HG03575 (cell line): ENCODE results near the gene ATF6B.
"Not testable (repeated sequence)": the region's sequence is repeated elsewhere in the genome, so short reads cannot be mapped to it uniquely, and the experiment has no call there.

Experiments
- ATAC-seq: cut with Tn5 transposase; IDR thresholded peaks from one replicate; pipeline ENCODE4 v1.9.1; 2021; ENCODE audit not compliant: unreplicated experiment, insufficient number of reproducible peaks, low FRiP score; ENCODE audit errors: extremely low read depth

ATF6B gene

DNA sequence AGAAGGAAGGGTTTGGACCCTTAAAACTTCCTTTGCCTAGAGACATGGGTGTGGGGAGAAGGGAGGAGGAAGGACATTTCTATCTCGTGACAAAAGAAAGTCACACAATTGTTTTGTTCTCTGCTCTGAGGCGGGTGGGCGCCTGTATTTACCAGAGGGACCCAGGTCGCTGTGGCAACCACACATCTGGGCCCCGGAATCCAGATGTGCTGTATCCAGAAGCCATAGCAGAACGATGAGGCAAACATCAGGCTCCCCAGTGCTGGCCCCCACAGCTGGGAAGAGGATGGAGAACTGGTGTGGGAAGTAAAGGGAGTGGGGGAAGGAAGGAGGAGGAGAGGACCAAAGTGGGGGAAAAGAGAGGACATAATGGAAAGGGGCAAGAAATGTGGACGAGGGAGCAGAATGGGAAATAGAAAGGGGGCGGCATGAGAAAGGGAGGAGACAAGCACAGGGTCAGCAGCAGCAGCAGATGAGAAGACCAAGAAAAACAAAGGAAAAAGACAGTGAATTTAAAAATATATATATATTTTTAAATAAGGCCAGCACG lies 15.5 kb downstream of the ATF6B start:
- ATAC-seq: no peak

DNA sequence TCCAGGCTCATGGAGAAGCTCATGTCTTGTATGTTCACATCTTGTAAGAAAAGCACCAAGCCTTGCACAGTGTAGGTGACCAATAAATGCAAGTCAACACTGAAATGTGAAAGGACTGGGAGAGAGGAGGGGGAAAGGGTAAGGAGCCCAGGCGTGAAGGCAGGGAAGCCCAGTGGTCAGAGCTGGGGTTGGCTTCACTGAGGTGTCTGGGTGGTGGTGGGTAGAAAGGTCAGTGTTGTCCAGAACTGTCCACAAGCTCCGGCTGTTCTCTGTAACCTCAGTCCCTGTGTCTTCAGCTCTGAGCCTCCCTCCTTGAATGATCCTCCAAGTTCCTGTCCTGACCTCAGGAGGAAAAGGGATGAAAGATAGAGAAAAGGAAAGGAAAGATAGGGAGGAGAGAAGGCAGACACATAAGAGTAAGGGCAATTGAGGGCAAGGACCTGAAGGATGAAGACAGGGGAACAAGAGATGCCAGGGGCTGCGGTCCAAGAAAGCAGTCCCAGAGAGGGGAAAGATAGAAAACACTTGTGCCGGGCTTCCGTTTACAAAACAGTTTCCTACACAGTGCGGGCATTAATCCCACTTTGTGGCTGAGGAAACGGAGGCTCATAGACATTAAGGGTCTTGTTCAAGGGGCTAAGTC lies 16.5 kb downstream of the ATF6B start:
- no peak for ATAC-seq

DNA sequence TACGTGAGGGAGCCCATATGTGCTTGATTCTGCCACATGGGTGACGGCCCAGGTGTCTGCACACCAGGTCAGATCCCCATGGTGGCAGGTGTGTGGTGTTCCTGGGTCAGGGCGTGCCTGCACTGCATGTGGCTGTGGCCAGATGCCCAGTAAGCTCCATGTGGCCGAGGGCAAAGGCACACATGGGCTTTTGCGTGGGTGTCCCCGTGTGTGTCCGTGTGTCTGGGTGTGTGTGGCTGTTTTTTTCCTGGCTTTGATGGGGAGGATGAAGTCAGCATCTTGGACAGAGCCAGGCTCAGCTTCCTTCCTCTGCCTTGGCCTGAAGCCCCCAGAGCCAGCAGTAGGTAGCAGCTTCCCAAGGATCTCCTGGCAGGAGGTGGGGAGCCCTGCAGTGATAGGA lies 17.4 kb downstream of the ATF6B start:
- ATAC-seq: no peak

DNA sequence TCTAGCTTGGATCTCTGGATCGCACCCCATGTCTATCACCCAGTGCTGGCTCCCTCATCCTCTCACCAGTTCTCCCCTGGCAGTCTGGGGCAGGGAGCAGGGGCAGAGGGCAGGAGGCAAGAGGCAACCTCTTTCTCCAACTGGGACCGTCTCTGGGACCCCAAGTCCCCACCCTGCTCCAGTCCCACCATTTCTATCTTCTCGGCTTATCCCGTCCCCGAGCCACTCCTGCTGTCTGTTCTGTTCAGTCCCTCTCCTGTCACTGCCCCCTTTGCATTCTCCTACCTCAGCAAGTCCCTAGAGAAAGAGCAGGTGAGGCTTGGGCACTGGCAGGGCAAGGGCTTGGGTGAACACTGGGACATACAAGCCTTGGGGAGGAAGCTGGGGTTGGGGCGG lies 18.3 kb downstream of the ATF6B start:
- no peak for ATAC-seq

DNA sequence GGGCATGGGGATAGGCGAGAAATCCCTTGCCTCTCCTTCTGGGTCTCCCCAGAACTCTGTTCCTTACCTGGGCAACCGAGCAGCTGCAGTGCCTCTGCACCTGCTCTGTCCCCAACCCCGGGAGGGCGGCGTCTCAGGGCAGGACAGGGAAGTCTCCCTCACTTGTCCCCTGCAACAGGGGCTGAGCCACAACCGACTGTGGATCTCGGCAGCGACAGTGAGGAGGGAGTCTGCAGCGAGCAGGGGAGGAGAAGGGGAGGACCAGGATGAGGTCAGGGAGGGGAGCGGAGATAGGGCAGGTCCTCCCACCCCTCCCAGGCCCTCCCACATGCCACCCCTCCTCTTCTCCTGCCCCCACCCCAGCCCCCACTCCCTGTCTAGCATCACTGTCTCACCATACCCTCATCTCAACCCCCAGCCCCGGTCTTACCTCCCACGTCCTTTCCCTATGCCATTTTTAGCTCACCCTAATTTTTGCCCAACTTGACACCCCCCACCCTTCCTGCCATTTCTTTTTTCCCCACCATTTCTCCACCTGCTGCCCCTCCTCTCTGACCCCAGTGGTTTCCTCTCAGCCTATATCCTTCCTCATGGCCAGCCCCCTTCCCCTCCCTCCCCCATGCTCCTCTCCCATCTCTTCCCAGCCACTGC lies 18.8 kb downstream of the ATF6B start, which contains the start of gene TNXB:
TSS of gene TNXB (minus strand) at position 225 of the 651 bp plus-strand sequence. CDS start 11,140 bp downstream, outside the sequence.
- no peak for ATAC-seq

DNA sequence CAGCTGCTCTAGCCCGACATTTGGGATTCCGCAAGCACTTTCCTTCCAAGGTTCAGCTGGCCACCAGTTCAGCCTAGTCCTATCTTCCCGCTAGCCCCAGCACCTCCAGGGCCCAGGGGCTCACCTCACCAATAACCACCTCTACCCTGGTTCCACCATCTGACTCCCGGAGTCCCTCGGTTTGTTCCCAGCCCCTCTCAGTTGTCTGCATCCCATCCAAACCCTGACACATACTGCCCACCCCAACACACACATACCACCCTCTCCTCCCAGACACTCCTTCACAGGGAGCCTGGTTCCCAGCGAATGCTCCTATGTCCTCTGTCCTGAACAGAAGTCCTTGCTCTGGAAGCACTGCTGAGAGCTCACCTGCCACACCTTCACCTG lies 19.3 kb downstream of the ATF6B start:
- ATAC-seq: no peak

DNA sequence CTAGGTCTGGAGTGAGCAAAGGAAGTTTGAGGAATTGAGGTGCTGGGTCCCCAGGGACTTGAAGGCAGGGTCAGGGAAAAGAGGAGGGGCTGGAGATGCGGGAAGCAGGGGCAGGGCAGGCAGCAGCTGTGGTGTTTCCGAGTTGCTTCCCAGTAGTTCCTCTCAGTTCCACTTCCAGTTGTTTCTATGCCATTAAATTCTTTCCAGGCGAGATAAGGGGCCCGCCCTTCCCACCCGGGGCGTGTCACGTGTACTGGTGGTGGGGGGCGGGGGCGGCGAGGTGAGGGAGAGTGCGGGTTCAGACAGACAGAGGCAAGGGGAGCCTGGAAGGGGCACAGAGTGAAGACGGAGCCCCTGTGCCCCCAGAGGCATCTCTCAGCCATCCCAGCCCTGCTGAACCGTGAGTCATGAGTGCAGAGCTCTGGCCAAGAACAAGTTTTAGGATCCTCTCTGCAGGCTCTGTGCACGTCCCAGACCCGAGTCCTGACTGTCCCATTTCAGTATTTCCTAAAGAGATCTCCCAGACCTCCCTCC lies 19.9 kb downstream of the ATF6B start:
- no peak for ATAC-seq

DNA sequence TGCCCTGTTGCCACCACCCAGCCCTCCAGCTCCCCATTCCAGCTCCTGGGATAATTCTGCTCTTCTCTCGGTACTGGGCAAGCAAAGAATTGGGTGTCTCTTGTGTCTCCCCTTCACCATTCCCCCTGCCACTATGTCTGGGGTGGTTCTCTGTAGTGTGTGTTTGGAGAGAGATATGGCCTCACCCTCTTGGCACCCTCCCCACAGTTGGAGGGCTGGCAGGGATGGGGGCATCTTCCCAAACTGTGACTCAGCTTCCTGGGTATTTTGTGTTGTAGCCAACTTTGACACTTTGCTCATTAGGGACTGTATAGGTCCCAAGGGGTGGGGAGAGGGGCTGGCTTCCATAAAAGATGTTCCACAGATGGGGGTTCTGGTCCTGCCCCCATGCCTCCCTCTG lies 20.6 kb downstream of the ATF6B start:
- no peak for ATAC-seq

DNA sequence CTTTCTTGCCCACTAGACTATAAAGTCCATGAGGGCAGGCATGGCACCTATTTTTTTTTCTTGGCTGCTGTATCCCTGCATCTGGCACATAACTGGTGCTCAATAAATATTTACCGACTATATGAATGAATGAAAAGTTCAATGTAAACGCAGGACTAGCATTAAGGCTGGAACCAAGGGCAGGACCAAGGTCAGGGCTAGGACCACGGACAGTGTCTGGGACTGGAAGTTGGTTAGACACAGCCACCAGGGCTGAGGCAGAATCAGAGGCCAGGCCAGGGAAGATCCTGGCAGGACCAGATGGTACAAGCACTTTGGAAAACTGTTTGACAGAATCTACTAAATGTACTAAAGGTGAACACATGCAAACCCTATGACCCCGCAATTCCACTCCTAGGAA lies 22.6 kb downstream of the ATF6B start:
- no peak for ATAC-seq

DNA sequence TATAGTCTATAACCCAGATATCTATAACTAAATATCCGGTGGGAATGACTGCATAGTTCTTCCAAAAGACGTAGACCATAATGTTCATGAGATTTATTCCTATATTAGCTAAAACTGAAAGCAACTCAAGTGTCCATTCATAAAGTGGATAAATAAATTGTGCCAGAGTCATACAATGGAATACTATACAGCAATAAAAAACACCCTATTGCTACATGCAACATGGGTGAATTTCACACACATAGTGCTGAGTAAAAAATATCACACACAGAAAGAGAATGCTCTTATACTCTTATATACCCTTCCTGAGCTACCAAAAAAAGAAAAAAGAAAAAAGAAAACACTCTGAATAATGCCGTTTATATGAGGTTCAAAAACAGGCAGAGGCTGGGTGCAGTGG lies 25.8 kb downstream of the ATF6B start:
- no peak for ATAC-seq

DNA sequence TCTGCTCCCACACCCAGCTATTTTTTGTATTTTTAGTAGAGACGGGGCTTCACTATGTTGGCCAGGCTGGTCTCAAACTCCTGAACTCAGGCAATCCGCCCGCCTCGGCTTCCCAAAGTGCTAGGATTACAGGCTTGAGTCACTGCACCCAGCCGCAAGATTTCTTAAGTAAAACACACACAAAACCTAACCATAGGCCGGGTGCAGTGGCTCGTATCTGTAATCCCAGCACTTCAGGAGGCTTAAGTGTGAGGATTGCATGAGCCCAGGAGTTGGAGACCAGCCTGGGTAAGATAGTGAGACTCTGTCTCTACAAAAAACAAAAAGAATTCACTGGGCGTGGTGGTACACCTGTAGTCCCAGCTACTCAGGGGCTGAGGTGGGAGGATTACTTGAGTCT lies 27.8 kb downstream of the ATF6B start:
- not testable (repeated sequence) for ATAC-seq

DNA sequence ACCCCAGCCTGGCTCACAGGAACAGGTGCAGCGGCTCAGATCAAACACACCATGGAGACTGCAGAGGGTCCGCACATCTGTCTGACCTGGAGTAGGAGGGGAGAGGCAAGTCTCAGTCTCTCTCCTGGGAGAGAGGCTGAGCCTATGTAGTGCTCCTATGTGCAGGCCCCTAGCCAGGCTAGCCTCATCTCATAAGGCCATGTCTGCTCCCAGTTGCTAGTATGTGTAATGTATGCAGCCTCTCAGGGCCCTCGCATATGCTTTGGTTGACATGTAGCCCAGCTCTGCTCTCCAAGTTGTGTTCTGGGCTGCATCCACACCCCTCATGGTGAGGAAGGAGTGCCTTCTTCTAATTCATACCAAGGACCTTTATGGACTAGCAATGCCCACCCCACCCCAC lies 30.7 kb downstream of the ATF6B start:
- no peak for ATAC-seq

DNA sequence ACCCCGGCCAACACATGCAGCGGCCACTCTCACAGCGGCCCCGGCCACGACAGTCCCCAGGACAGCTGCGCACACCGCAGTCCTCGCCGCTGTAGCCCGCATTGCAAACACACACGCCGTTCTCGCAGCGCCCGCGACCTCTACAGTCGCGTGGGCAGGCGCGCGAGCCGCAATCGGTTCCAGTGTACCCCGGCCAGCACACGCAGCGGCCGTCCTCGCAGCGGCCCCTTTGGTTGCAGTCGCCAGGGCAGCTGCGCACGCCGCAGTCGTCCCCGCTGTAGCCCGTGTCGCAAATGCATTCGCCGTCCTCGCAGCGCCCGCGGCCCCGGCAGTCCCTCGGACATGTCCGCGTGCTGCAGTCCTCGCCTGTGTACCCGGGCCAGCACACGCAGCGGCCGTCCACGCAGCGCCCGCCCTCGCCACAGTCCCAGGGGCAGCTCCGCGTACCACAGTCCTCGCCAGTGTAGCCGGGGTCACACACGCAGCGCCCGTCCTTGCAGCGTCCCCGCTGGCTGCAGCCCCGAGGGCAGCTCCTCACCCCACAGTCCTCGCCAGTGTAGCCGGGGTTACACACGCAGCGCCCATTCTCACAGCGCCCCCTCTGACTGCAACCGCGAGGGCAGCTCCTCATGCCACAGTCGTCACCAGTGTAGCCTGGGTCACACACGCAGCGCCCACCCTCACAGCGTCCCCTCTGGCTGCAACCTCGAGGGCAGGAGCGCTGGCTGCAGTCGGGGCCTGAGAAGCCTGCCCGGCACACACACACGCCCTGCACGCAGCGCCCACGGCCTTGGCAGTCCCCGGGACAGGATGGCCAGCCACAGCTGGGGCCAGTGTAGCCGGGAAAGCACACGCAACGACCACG lies 31.4 kb downstream of the ATF6B start:
- ATAC-seq: no peak

DNA sequence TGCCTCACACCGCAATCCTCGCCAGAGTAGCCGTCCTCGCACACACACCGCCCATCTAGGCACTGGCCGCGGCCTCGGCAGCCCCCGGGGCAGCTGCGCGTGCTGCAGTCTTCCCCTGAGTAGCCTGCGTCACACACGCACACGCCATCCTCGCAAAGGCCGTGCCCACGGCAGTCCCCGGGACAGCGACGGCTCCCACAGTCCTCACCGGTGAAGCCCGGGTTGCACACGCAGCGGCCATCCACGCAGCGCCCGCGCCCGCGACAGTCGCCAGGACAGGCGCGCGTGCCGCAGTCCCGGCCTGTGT lies 32.0 kb downstream of the ATF6B start:
- ATAC-seq: no peak

DNA sequence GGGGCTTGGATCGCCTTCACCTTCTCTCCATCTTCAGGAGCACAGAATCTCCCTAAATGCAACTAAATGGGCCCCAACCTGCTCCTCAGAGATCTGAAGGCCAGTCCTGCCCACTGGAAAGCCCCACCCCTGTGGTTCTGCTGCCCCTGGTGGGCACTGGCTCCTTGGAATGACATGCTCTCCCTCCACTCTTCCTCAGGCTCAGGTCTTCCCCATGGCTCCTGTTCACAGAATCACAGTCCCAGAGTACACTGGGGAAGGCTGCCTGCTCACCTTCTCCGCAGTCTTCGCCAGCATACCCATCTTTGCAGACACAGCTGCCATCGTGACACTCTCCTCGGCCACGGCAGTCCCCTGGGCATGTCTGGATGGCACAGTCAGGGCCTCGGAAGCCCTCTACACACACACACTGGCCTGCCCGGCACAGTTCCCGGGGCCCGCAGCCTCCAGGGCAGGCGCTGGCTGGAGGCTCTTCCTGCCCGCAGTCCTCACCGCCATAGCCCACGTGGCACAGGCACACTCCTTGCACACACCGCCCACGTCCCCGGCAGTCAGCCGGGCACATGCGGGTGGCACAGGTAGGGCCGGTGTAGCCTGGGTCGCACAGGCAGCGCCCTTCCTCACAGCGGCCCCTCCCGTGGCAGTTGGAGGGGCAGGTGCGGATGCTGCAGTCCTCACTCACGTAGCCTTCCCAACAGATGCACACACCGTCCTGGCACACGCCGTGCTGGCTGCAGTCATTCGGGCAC lies 32.5 kb downstream of the ATF6B start:
- no peak for ATAC-seq

DNA sequence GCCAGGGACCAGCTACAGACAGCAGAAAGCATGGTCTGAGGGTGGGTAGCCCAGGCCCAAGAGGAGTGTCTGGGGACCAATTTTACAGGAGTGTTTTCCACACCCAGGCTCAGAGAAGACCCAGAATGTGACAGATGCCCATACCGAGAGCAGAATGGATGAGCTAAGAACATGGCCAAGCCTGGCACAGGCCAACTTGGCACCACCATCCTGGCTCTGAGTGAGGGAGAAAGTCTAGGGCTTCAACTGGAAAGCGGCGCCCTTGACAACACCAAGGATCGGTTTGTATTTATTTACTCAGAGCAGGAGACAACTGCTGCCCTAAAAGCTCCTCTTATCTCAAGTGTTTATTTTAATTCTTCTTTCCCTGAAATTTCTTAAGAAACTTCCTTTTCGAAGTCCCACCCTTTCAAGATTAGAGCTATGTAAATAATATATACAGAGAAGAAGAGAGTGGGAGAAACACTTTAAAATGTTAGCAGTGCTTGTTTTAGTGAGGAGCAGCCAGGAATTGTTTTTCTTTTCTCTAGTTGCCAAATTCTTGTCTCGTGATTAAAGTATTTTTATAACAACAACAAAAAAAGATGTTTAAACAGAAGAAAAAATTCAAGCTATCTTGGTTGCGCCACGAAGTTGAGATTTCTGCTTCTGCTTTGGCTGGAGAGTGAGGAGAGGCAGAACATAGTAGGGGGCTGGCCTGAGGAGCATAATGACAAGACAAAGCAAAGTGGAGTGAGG lies 35.1 kb downstream of the ATF6B start:
- ATAC-seq: no peak

DNA sequence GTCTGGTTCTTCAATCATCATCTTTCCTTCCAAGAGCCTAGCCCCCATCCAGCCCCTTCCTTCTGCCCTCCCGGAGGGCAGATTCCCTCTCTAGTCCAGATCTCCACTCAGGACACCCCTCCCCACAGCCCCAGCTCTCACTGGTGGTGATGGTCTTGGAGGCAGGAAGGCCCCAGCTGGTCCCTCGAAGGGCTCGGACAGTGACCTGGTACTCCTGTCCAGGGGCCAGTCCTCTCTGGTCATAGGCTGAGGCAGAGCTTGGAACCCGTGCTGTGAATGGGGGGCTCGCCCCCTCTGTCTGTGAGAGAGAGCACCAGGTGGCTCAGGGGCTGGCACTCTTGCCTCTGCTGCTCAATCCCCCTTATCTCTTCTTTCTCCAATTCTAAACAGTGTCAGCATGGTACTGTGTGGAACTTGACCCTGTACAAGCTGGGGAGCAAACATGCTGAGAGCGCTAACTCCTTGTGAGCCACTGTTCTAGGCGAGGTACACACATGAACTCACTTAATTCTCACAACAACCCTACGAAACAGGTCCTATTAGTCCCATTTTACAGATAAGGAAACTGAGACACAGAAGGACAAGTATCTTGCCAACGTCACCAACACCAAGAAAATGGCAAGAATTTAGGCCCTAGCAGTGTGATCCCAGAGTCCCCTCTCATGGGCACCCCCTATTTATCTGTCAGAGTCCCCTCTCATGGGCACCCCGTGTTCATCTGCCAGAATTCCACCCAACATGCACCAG lies 38.8 kb downstream of the ATF6B start:
- no peak for ATAC-seq
